Stimulated activated CD8-positive, alpha-beta memory T cell treated with anti-CD3 and anti-CD28 coated beads, Interleukin-15, amount 100 ng/mL, for 1 hour (primary cell): ENCODE results near the gene OR5I1.
"Not testable (repeated sequence)": the region's sequence is repeated elsewhere in the genome, so short reads cannot be mapped to it uniquely, and the experiment has no call there.

ENCODE experiments used
- DNase-seq: peaks from one replicate; pipeline ENCODE4 v3.0.0-alpha.2; 2020; ENCODE audit warnings: low read depth

OR5I1 gene

DNA sequence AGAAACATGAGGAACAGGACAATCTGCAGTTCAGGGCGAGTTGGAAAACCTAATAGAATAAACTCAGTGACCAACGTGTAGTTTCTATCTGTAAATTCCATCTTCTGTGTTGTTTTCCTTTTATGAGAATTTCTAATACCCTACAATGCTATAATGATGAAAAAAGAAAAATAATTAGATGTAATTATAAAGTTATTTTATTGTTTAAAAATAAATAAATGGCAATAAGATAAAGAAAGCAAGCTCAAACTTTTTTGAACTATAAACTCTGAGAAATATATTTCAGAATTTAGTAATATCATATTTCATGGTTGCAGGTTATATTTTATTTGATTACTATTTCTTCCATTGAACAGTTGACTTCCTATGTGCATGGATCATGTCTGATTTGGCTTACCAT, at the start of gene OR5I1:
Gene OR5I1 (minus strand): TSS at position 101 of the 400 bp plus-strand sequence. CDS start 0 bp downstream, at position 101.
- DNase-seq, result no peak

DNA sequence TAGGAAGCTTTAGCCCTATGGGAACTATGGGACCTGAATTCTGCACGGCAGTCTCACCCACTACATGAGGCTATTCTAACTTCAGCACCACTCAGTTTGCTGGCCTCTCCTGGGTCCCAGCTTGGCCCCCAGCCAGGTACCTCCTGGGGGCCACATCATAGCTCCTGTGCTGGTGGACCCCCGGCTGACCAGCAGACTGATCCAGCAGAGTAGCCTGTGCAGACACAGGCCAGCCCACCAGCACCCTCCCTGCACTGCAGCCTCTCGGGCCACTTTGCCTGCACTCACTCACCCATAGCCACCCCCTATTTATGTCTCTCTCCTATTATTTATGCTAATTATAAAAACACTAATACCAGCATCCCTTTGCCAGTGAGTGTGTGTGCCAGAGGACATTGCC, 34.7 kb upstream of the OR5I1 start:
- no peak for DNase-seq

DNA sequence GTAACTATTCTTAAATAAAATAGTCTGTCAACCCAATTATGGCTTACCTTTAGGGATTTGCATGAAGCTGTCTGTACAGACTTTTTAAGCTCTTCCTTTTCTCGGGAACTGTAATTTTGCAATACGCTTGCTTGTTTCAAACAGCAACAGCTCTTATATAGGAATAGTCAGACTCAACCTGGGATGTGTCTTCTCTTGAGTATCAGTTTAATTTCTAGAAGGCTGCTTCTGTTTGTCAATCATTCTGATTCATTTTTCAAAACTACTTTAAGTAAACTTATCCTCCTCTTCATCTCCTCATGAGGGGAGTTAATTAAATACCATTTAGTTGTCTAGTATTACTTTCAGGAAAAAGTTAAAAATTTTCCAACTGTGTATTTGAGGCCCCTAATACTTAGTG, 33.6 kb upstream of the OR5I1 start, which contains the start of gene OR10AG1:
Gene OR10AG1 (minus strand): TSS at position 101 of the 400 bp plus-strand sequence. CDS start 38 bp downstream, at position 63.
- DNase-seq, result no peak

- DNase-seq, result no peak
These were observed 31.7 kb upstream of the OR5I1 start for GRCh38 chr11:55967914-55968313.

DNA sequence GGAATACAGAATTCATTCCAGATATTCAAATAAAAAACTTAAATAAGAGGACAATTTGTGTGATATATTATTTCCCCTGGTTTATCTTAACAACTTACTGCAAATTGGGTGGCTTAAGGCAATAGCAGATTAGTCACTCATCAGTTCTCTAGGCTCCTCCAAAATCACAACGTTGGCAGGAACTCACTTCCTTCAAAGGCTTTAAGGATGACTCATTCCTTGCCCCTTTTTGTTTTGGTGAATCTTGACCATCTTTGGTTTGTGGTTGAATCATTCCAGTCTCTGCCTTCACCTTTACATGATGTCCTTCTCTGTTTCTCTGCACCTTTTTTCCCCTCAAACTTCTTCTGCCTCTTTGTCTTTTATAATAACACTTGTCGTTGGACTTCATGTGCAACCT, 30.2 kb upstream of the OR5I1 start:
- DNase-seq, result no peak

DNA sequence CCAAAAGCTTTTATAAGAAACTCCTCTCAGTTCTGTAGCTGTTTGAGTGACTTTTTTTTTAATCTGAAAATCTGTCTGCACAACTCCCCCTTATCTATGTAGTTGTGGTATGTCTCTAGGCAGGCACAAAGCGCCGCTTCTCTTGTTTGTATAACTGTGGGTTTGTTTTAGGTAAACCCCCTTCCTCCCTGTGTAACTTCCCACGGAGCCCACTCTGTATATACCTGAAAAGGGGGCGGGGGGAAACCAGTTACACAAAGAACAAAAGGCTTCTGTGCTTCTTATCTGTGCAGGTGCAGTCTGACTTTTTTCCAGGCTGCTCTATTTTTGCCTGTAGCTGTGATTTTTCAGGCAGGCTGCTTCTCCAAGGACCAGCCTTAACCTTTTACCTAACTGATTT, 20.3 kb upstream of the OR5I1 start:
- DNase-seq, result no peak

DNA sequence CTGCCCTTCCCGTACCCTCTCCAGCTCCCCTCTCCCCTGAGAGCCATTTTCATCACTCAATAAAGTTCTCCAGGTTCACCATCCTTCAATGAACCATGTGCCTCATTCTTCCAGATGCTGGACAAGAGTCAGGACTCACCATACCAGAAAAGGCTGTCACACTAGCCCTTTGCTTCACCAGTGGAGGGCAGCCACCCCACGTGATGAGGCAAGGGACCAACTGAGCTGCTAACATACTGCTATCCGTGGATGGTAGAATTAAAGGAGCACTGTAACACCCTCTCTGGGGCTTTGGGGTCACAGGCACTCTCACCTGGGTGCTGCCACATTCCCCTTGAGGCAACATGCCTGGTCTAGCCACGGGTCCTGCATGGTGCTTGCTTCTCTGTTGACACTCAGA, 13.1 kb upstream of the OR5I1 start:
- DNase-seq, result no peak

DNA sequence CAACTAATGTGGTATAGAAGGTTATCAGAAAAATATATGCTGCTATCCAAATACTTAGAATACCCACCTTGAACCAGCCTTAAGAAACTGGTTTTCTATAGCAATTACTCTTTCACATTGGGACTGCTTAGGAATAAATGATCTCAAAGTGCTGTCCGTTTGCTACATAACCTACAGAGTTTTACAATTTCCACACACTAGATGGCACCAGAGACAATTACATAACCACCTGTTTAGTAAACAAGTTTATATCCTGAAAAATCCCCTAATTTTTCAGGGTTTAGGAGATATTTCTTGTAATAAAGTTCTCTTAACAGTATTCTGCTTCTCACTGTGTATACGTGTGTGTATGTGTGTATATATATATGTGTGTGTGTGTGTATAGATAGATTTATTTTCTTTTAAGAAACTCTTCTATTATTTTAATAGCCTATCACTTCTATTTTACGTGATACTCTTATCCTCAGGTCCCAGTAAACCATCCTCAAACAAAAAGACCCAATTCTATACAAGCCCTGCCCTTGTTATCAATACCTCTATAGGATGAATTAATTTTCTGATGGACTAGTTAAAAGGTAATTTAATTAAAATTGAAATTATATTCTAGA, 6.7 kb upstream of the OR5I1 start:
- no peak for DNase-seq

DNA sequence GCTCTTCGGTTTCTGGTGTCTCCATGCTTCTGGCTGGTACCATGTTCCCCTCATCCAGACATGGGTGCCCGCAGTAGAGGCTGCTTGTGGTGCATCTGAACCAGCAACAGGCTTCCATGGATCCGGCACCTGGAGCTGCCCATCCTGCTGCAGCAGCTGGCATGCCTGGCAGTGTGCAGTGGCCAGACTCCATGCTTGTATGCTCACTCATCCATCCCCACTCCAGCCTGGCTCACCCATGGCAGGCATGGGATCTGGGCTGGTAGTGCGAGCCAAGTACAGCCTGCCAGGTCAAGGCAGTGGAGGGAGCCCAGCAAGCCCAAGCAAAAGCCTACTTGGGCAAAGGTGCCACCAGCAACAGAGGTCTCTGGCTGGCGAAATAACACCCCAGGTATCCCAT, 15.7 kb downstream of the OR5I1 start:
- no peak for DNase-seq

- no peak for DNase-seq
These were observed 21.7 kb downstream of the OR5I1 start, which contains the start of gene OR5W2 for GRCh38 chr11:55914482-55914881. OR5W2 (minus strand) TSS chr11:55914582; CDS start chr11:55914582, 0 bp downstream.

GRCh38 chr11:55902308-55902707, 33.9 kb downstream of the OR5I1 start:
- no peak for DNase-seq

DNA sequence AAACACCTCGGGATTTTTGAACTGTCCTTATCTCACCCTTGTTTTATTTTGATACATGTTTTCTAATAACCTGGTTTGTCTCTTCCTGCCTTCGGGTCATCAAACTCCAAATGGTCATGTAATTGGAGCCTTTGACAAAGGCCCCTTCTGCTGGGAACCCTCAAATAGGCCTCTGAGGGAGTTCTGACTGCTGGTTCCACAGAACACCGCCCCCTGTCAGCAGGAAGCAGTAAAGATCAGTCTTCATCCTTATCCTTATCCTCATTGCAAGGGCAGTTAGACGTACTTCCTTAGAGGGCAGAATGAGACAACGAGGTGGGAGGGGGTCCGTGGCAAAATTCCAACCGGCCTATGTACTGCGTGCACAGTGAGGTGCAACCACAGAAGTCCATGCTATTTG, 41.0 kb downstream of the OR5I1 start:
- no peak for DNase-seq

DNA sequence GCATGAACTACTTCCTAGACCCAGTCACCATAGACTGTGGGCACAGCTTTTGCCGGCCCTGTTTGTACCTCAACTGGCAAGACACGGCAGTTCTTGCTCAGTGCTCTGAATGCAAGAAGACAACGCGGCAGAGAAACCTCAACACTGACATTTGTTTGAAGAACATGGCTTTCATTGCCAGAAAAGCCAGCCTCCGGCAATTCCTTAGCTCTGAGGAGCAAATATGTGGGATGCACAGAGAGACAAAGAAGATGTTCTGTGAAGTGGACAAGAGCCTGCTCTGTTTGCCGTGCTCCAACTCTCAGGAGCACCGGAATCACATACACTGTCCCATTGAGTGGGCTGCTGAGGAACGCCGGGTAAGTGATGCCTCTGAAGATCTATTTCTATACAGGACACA, 50.7 kb downstream of the OR5I1 start:
- DNase-seq, result not testable (repeated sequence)
